ENCODE results near the gene AMMECR1. TPM values are rescaled to one million over a fixed set of nuclear protein-coding genes. Genes with fewer than 3 reads are reported as not detected.

The AMMECR1 gene
- total RNA-seq, 4 donors from 2014 or later, result 2.2 to 4.2 (median 2.9) TPM

DNA sequence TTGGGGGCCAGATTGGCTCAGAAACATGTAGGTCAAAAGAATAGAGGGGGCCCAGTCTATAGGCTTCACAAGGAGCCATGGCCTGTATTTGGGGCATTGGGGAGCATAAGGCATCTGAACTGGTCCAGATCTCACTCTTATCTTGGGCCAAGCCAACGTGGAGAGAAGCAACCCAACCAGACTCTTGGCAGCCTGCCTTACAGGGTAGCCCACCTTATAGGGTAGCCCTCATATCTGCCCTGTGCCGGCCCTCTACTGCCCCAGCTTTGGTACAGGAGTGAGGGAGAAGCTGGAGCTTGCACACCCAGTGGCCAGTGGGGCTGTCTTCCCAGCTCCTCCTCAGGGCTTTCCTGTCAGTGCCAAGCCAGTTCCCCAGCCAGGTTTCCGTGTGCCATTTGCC is 142.2 kb downstream of the AMMECR1 start:
- TF ChIP-seq, protein P1, sequence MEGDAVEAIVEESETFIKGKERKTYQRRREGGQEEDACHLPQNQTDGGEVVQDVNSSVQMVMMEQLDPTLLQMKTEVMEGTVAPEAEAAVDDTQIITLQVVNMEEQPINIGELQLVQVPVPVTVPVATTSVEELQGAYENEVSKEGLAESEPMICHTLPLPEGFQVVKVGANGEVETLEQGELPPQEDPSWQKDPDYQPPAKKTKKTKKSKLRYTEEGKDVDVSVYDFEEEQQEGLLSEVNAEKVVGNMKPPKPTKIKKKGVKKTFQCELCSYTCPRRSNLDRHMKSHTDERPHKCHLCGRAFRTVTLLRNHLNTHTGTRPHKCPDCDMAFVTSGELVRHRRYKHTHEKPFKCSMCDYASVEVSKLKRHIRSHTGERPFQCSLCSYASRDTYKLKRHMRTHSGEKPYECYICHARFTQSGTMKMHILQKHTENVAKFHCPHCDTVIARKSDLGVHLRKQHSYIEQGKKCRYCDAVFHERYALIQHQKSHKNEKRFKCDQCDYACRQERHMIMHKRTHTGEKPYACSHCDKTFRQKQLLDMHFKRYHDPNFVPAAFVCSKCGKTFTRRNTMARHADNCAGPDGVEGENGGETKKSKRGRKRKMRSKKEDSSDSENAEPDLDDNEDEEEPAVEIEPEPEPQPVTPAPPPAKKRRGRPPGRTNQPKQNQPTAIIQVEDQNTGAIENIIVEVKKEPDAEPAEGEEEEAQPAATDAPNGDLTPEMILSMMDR (IDR thresholded peaks at IDR 0.05), result no peak
- no peak for TF ChIP-seq EP300 (IDR thresholded peaks at IDR 0.05)
- TF ChIP-seq POLR2A (IDR thresholded peaks at IDR 0.05), result no peak
- Histone ChIP-seq H3K27ac (no peak overlapping the region), H3K27me3 (peaks cover 0 to 13% of the 10 kb centered on the region in 2 donors), H3K4me3 (no peak overlapping the region), H3K9me3 (no peaks in the 10 kb centered on the region), H3K36me3 (peaks cover 0 to 7% (median 0%) of the 10 kb centered on the region in 3 donors), H3K4me1 (no peaks in the 10 kb centered on the region)
- no peak for DNase-seq (ENCODE audit: low spot score in 2 of 2)
- WGBS, 2 donors, result 45 to 100% methylated on average over 1 to 2 of the region's 3 CpGs

GRCh38 chrX:110175146-110175545 is 142.7 kb downstream of the AMMECR1 start:
- peaks cover 0 to 7% (median 0%) of the 10 kb centered on the region in 3 donors for H3K36me3 ChIP-seq
- no peak for DNase-seq (ENCODE audit: low spot score in 2 of 2)
- TF ChIP-seq POLR2A (IDR thresholded peaks at IDR 0.05) (no peak), EP300 (IDR thresholded peaks at IDR 0.05) (no peak)
- TF ChIP-seq, protein P1 (IDR thresholded peaks at IDR 0.05), result no peak
- H3K27ac ChIP-seq, result no peak overlapping the region
- H3K4me1 ChIP-seq, result no peaks in the 10 kb centered on the region
- H3K27me3 ChIP-seq, result peaks cover 0 to 13% of the 10 kb centered on the region in 2 donors
- no peaks in the 10 kb centered on the region for H3K9me3 ChIP-seq
- no peak overlapping the region for H3K4me3 ChIP-seq
- 68 to 95% methylated on average over 3 to 4 of the region's 4 CpGs for WGBS, 2 donors

GRCh38 chrX:110173192-110174175 is 144.4 kb downstream of the AMMECR1 start:
- WGBS, 2 donors, result 82 to 83% methylated on average over 6 to 19 of the region's 19 CpGs
- H3K27ac ChIP-seq, result no peak overlapping the region

GRCh38 chrX:110172215-110172614 is 145.7 kb downstream of the AMMECR1 start:
- DNase-seq (ENCODE audit: low spot score in 2 of 2), result no peak
- TF ChIP-seq, protein P1 (IDR thresholded peaks at IDR 0.05), result no peak
- TF ChIP-seq EP300 (IDR thresholded peaks at IDR 0.05) (no peak), POLR2A (IDR thresholded peaks at IDR 0.05) (no peak)
- no peak overlapping the region for H3K4me3 ChIP-seq
- H3K36me3 ChIP-seq, result peaks cover 0 to 7% (median 0%) of the 10 kb centered on the region in 3 donors
- H3K9me3 ChIP-seq, result no peaks in the 10 kb centered on the region
- H3K27ac ChIP-seq, result no peak overlapping the region
- peaks cover 0 to 19% of the 10 kb centered on the region in 2 donors for H3K27me3 ChIP-seq
- WGBS, 2 donors, result 87 to 91% methylated on average over 6 to 7 of the region's 10 CpGs
- no peaks in the 10 kb centered on the region for H3K4me1 ChIP-seq

More at GRCh38 chrX:110173192-110174175, 144.4 kb downstream of the AMMECR1 start:
- Histone ChIP-seq H3K9me3 (no peaks in the 10 kb centered on the region), H3K36me3 (peaks cover 0 to 7% (median 0%) of the 10 kb centered on the region in 3 donors), H3K27me3 (peaks cover 0 to 16% of the 10 kb centered on the region in 2 donors), H3K4me3 (no peak overlapping the region), H3K4me1 (no peaks in the 10 kb centered on the region)
- DNase-seq (ENCODE audit: low spot score in 2 of 2), result no peak
- TF ChIP-seq POLR2A (IDR thresholded peaks at IDR 0.05) (no peak), EP300 (IDR thresholded peaks at IDR 0.05) (no peak)
- TF ChIP-seq, protein P1 (IDR thresholded peaks at IDR 0.05), result no peak

DNA sequence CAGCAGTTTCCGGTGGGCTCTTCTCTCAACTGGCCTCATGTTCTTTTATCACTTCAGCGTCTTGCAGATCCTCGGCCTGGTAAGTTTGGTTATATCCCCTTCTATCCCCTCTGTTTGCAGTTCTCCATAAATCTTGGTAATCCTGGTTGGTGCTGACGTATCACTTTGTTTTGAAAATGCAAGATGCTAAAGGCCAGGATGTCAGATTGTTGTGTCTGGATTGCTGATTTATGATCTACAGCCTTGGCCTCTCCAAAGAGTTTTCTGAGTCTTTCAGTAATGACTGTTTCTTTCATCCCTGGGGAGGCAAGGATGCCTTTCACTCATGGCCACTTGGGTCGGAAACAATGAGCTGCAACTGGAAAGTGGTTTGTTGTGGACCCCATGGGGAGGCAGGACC is 146.4 kb downstream of the AMMECR1 start:
- no peak for DNase-seq (ENCODE audit: low spot score in 2 of 2)
- Histone ChIP-seq H3K27me3 (peaks cover 0 to 14% of the 10 kb centered on the region in 2 donors), H3K4me1 (no peaks in the 10 kb centered on the region), H3K4me3 (no peak overlapping the region), H3K9me3 (no peaks in the 10 kb centered on the region), H3K27ac (no peak overlapping the region), H3K36me3 (peaks cover 0 to 7% (median 0%) of the 10 kb centered on the region in 3 donors)
- TF ChIP-seq POLR2A (IDR thresholded peaks at IDR 0.05), result no peak
- no peak for TF ChIP-seq EP300 (IDR thresholded peaks at IDR 0.05)
- TF ChIP-seq, protein P1 (IDR thresholded peaks at IDR 0.05), result no peak
- 85 to 86% methylated on average over 5 of the region's 5 CpGs for WGBS, 2 donors

Data from tibial nerve (tissue), 4 donors.